Lower lobe of right lung (tissue), 2 donors: ENCODE data around the gene HINT3. TPM values are rescaled to one million over a fixed set of nuclear protein-coding genes. Genes with fewer than 3 reads are reported as not detected.
A peak's percentile ranks its signal among the peaks of the same experiment; 100 is the strongest.
"Not testable (repeated sequence)": the region's sequence is repeated elsewhere in the genome, so short reads cannot be mapped to it uniquely, and the experiment has no call there.

Experiments used
- ATAC-seq, 2 donors: fragments of 200-7000 bp; cut with Tn5 transposase; one replicate each; pipeline ENCODE4 v1.9.1; 2020 to 2022; ENCODE audit warnings: mild to moderate bottlenecking in 2 of 2, moderate library complexity in 2 of 2
- DNase-seq: peaks from one replicate; pipeline ENCODE4 v3.0.0-alpha.2; 2020
- H3K27ac ChIP-seq: fragments of 200-600 bp; one replicate; pipeline ENCODE4 v1.8.0; 2022
- H3K27me3 ChIP-seq: fragments of 200-600 bp; one replicate; pipeline ENCODE4 v1.8.0; 2022; ENCODE audit warnings: low read depth
- H3K36me3 ChIP-seq: fragments of 200-600 bp; one replicate; pipeline ENCODE4 v1.8.0; 2022; ENCODE audit warnings: mild to moderate bottlenecking
- H3K4me1 ChIP-seq: fragments of 200-600 bp; one replicate; pipeline ENCODE4 v1.8.0; 2022
- H3K4me3 ChIP-seq: fragments of 200-600 bp; one replicate; pipeline ENCODE4 v1.8.0; 2022; ENCODE audit warnings: mild to moderate bottlenecking
- H3K9me3 ChIP-seq: fragments of 200-600 bp; one replicate; pipeline ENCODE4 v1.8.0; 2022
- intact Hi-C: fragments of 100-400 bp; cut with DNase I; formaldehyde crosslinking; loops from one replicate; pipeline ENCODE4 v1.11.0; 2022
- total RNA-seq: library from RNA; stranded (reverse); fragmentation: NEBNext Ultra II Directional; extraction: Animal tissue kit (Norgen Biotek cat#: 25700); gene quantifications from one replicate; pipeline ENCODE4 v1.2.1, GENCODE V29; 2021
- TF ChIP-seq, protein P1 (sequence below): fragments of 200-600 bp; IDR thresholded peaks from one replicate; pipeline ENCODE4 v1.8.0; 2022; ENCODE audit warnings: antibody characterized with exemption, mild to moderate bottlenecking
- donor health status: DM: no; HTN: yes; CAD: no; lungs with severe emphysema.

HINT3 gene
- total RNA-seq, 1 donor from 2014 or later, result 28.3 TPM

DNA sequence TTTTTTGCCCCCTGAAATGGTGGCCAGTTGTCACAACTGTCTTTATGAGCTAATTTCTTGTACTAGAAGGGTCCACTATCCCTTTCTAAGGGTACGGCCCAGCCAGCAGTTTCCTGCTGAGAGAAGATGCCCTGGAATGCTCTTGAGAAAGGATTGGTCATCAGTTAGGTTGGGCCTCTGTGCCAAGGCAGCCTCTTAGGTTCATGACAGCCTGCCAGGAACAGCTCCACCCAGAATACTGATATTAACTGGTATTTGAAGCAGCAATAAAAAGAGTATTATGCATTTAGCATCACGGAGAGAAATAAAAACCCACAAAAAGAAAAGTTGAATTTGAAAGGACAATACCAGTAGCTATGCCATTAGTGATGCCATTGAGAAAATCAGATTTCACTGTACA lies 9.0 kb upstream of the HINT3 start:
- TF ChIP-seq, protein P1, sequence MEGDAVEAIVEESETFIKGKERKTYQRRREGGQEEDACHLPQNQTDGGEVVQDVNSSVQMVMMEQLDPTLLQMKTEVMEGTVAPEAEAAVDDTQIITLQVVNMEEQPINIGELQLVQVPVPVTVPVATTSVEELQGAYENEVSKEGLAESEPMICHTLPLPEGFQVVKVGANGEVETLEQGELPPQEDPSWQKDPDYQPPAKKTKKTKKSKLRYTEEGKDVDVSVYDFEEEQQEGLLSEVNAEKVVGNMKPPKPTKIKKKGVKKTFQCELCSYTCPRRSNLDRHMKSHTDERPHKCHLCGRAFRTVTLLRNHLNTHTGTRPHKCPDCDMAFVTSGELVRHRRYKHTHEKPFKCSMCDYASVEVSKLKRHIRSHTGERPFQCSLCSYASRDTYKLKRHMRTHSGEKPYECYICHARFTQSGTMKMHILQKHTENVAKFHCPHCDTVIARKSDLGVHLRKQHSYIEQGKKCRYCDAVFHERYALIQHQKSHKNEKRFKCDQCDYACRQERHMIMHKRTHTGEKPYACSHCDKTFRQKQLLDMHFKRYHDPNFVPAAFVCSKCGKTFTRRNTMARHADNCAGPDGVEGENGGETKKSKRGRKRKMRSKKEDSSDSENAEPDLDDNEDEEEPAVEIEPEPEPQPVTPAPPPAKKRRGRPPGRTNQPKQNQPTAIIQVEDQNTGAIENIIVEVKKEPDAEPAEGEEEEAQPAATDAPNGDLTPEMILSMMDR, result no peak
- Histone ChIP-seq H3K27me3 (no peaks in the 10 kb centered on the region), H3K36me3 (no peaks in the 10 kb centered on the region), H3K27ac (peak overlapping the region; percentile 75), H3K4me1 (peaks cover 48% of the 10 kb centered on the region), H3K4me3 (no peak overlapping the region), H3K9me3 (no peaks in the 10 kb centered on the region)
- ATAC-seq (peak; percentile 83), DNase-seq (peak; percentile 67)
- intact Hi-C loops, result no loop called here

GRCh38 chr6:125948455-125948854 lies 8.1 kb upstream of the HINT3 start:
- Histone ChIP-seq H3K27ac (peak overlapping the region; percentile 75), H3K9me3 (no peaks in the 10 kb centered on the region), H3K4me3 (no peak overlapping the region), H3K4me1 (peaks cover 46% of the 10 kb centered on the region), H3K27me3 (no peaks in the 10 kb centered on the region), H3K36me3 (no peaks in the 10 kb centered on the region)
- no peak for DNase-seq
- ATAC-seq, result no peak
- intact Hi-C loops, result no loop called here
- TF ChIP-seq, protein P1, result no peak

DNA sequence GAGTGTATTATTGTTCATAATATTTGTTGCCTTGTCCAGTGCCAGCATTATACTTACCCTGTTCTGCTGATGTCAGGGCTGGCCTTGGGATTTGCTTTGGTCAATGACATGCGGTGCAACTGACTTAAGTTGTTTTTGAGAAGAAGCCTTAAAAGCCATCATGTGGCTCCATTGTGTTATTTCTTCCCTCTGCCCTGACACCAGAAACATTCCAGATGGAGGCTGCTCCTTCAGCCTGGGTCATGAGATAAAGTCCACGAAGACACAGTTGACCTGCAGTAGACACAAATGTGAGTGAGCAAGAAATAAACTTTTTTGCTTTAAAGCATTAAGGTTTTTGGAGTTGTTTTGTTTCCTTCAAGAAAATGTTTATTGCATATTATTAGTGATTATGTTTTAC lies 7.5 kb upstream of the HINT3 start:
- no peak for ATAC-seq
- intact Hi-C loops, result no loop called here
- H3K27ac ChIP-seq, result no peak overlapping the region

DNA sequence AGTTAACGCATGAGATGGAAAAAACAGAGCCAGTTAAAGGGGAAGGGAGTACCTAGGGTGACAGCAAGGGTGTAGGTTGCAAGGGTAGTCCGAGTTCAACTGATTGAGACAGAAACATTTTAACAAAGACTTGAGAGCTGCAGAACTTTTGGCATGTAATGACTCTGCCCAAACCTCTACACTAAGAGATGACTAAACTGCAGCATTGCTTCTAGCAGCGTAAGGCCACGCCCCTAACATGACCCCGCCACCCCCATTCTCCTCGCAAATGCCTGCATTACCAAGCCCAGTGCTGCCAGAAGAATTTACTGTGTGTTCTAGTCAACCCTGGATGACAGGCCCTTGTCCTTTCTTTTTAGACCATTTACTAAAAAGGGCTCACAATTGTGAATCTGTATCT lies 6.3 kb upstream of the HINT3 start:
- H3K27ac ChIP-seq, result no peak overlapping the region
- TF ChIP-seq, protein P1, result no peak
- no peak overlapping the region for H3K4me3 ChIP-seq
- no peaks in the 10 kb centered on the region for H3K36me3 ChIP-seq
- no peaks in the 10 kb centered on the region for H3K27me3 ChIP-seq
- H3K4me1 ChIP-seq, result peaks cover 28% of the 10 kb centered on the region
- DNase-seq (no peak), ATAC-seq (no peak)
- H3K9me3 ChIP-seq, result no peaks in the 10 kb centered on the region
- intact Hi-C loops, result no loop called here

More for the DNA sequence above, 7.5 kb upstream of the HINT3 start:
- no peaks in the 10 kb centered on the region for H3K27me3 ChIP-seq
- TF ChIP-seq, protein P1, result no peak
- no peak overlapping the region for H3K4me3 ChIP-seq
- DNase-seq, result no peak
- H3K9me3 ChIP-seq, result no peaks in the 10 kb centered on the region
- H3K36me3 ChIP-seq, result no peaks in the 10 kb centered on the region
- H3K4me1 ChIP-seq, result peaks cover 40% of the 10 kb centered on the region

DNA sequence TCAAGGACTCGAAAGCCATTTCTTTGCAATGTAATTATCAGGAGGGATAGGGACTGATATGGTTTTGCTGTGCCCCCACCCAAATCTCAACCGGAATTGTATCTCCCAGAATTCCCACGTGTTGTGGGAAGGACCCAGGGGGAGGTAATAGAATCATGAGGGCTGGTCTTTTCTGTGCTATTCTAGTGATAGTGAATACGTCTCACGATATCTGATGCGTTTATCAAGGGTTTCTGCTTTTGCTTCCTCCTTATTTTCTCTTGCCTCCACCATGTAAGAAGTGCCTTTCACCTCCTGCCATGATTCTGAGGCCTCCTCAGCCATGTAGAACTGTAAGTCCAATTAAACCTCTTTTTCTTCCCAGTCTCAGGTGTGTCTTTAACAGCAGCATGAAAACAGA lies 5.9 kb upstream of the HINT3 start:
- DNase-seq, result not testable (repeated sequence)

GRCh38 chr6:125951323-125951722 lies 5.2 kb upstream of the HINT3 start:
- Histone ChIP-seq H3K9me3 (no peaks in the 10 kb centered on the region), H3K4me3 (no peak overlapping the region), H3K27ac (no peak overlapping the region), H3K27me3 (no peaks in the 10 kb centered on the region), H3K36me3 (no peaks in the 10 kb centered on the region), H3K4me1 (peaks cover 18% of the 10 kb centered on the region)
- intact Hi-C loops, result no loop called here
- ATAC-seq, result no peak
- no peak for DNase-seq
- TF ChIP-seq, protein P1, result no peak

More for the DNA sequence above, 5.9 kb upstream of the HINT3 start:
- H3K27ac ChIP-seq, H3K9me3 ChIP-seq, ATAC-seq, H3K4me3 ChIP-seq, intact Hi-C loops, H3K27me3 ChIP-seq, H3K36me3 ChIP-seq: not testable (repeated sequence)
- H3K4me1 ChIP-seq, result peaks cover 24% of the 10 kb centered on the region
